Rectal smooth muscle tissue (tissue), 1 donor: ENCODE results near the gene MEF2D.

ENCODE experiments used
- H3K27ac ChIP-seq: one replicate; pipeline ENCODE4 v1.7.0; 2013; ENCODE audit warnings: low read depth, low read length, inconsistent platforms
- H3K27me3 ChIP-seq: one replicate; pipeline ENCODE4 v1.7.0; 2013; ENCODE audit warnings: low read length; ENCODE audit not compliant: control insufficient read depth, insufficient read depth
- H3K36me3 ChIP-seq: one replicate; pipeline ENCODE4 v1.7.0; 2013; ENCODE audit warnings: low read length; ENCODE audit not compliant: control insufficient read depth, insufficient read depth
- H3K4me1 ChIP-seq: one replicate; pipeline ENCODE4 v1.7.0; 2013; ENCODE audit warnings: low read length; ENCODE audit not compliant: control insufficient read depth, insufficient read depth
- H3K4me3 ChIP-seq: one replicate; pipeline ENCODE4 v1.7.0; 2013; ENCODE audit warnings: low read length
- H3K9ac ChIP-seq: one replicate; pipeline ENCODE4 v1.7.0; 2013; ENCODE audit warnings: low read length

The MEF2D gene

DNA sequence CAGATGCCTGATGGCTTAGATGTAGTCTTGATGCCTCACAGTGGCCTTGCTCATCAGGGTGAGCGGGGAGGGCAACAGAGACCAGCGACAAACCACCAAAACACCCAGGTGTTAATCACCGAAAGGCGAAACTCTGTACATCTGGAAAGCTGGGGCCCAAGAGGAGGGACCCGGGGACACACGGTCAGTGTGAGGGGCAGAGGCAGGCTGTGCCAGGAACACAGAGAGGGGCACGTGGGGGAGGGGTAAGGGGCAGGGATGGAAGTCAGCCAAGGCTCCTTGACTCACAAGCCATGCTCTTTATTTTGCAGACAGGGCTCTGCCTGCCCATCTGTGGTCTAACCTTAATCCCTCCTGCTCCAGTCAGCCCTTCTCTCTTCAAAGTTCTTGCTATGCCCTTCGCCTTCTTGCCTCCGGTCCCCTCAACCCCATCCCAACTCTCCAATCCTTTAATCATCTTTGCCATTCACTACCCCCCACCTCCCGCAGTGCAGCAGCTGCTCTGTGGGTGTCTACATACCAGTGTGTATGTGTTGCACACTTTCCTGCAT is 4.3 kb downstream of the MEF2D start:
- peak overlapping the region; percentile 49 for H3K4me3 ChIP-seq
- H3K4me1 ChIP-seq: peaks cover 67% of the 10 kb centered on the region
- H3K9ac ChIP-seq: peak overlapping the region; percentile 29
- H3K27me3 ChIP-seq: no peaks in the 10 kb centered on the region
- H3K27ac ChIP-seq: peak overlapping the region; percentile 100
- peaks cover 5% of the 10 kb centered on the region for H3K36me3 ChIP-seq

DNA sequence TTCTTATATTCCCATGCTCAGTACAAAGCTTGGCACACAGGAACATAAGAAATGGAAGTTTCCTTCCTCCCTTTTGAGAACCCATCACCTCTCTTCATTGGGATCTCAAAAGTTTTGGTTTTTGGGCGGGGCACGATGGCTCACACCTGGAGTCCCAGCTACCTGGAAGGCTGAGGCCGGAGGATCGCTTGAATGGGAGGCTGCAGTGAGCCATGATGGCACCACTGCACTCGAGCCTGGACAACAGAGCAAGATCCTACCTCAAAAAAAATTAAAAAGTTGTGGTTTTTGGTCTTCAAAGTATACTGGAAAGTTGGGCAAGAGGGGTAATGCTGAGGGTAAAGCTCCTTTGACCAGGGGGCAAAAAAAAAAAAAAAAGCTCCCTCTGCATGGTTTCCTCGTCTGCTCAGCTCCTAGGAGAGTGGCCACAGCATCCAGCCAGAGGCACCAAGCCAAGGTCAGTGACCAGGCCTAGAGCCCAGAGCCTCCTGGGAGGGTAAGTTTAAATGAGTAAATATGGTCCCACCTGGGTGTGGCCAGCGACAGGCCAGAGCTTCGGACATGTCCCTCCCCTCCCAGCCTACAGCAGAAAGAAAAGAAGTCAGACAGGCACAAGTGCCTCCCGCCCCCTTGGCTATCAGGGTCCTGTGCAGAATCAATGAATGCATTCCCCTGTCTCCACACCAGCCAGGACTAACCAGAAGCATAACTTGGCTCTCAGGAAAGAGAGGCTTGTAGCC is 5.0 kb downstream of the MEF2D start:
- peak overlapping the region; percentile 49 for H3K4me3 ChIP-seq
- H3K27ac ChIP-seq: peak overlapping the region; percentile 100
- peaks cover 73% of the 10 kb centered on the region for H3K4me1 ChIP-seq
- peak overlapping the region; percentile 4 for H3K9ac ChIP-seq
- peaks cover 5% of the 10 kb centered on the region for H3K36me3 ChIP-seq
- H3K27me3 ChIP-seq: no peaks in the 10 kb centered on the region

DNA sequence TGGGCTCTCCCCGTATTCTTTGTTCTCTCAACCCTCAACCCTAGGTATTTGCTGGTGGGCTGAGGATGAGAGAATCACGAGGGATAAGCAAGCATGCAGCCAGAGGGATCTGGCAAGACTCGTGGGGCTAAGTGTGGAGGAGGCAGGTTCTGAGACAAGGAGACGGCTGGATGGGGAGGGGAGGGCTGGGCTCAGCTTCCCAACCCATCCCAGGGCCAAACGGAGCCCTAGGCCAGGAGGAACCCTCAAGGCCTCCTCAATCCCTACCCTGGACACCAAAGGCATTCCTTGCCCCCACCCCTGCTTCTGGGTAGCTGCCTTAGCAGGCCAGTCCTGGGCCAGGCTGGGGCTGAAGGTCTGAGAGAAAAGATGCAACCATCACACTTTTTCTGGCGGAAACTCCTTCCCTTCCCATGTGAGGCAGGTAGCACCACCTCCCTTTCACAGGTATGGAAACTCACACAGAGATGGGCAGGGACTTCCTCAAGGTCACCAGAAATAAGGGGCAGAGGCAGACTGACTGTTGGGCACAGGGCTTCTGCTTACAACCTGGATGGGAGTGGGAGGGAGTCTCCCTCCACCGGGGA is 6.2 kb downstream of the MEF2D start:
- H3K9ac ChIP-seq: no peak overlapping the region
- H3K27me3 ChIP-seq: no peaks in the 10 kb centered on the region
- H3K27ac ChIP-seq: peak overlapping the region; percentile 64
- peaks cover 5% of the 10 kb centered on the region for H3K36me3 ChIP-seq
- peaks cover 84% of the 10 kb centered on the region for H3K4me1 ChIP-seq
- peak overlapping the region; percentile 9 for H3K4me3 ChIP-seq

DNA sequence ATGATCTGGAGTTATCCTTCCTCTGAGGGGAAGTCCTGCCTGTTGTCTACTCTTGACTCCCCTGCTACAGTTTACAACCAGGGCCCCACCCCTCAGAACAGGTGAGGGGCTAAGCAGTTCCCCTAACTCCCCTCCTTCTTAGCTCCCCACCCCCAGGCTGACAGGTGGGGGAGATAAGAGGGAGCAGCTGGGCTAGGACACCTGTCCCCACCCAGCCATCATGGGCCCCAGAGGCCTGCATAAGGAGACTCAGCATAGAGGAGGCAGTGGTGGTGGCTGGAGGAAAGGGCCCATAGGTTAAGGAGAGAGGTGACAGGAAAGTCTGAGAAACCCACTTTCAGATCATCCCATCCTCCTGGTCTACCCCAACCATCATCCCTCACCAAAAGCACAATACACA is 6.8 kb downstream of the MEF2D start:
- Histone ChIP-seq H3K27me3 (no peaks in the 10 kb centered on the region), H3K9ac (no peak overlapping the region), H3K36me3 (peaks cover 5% of the 10 kb centered on the region), H3K4me3 (peak overlapping the region; percentile 47), H3K27ac (peak overlapping the region; percentile 64), H3K4me1 (peaks cover 91% of the 10 kb centered on the region)

DNA sequence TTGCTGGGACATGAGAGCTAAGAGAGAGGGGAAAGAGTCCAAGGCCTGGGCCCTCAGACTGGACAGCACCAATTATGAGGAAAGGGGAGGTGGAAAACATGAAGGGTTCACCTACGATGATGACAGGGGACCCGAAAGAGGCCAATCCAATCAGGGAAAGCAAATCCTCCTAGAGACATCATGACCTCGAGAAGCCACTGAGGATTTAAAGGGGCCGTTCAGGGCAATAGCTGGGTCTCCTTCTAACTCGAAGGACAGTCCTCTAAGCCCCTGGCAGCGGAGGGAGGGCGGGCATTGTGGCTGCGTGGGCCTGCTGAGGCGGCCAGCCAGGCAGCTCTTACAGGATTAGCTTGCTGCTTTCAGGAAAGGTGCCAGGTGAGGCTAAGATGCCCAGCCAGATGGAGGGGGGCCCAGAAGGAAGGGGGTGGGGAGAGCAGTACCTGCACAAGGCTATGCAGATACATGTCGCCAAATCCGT is 7.4 kb downstream of the MEF2D start:
- H3K27ac ChIP-seq: peak overlapping the region; percentile 64
- H3K27me3 ChIP-seq: no peaks in the 10 kb centered on the region
- H3K4me1 ChIP-seq: peaks cover 92% of the 10 kb centered on the region
- H3K36me3 ChIP-seq: peaks cover 5% of the 10 kb centered on the region
- peak overlapping the region; percentile 17 for H3K9ac ChIP-seq
- peak overlapping the region; percentile 47 for H3K4me3 ChIP-seq

DNA sequence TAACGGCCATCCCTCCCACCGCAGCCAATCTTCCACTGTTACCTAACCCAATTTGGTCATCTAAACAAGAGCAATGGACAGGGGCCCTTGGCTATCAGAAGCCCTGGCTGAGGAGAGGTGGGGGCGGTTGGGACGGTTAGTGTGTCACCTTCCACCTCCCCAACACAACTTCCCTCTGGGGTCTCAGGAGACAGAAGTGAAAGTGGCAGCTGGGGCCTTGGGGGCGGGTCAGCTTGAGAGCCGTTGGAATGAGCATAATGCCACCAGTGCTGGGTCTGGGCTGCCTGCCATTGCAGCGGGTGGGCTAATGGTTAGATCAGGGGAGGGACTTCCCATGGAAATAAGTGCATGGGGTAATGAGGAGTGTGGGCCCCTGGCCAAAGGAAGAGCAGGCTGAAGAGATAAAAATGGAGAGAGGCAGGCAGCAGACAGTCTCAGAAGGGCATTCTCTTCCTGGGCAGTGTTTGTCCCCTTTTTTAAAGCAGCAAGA is 7.9 kb downstream of the MEF2D start:
- H3K9ac ChIP-seq: peak overlapping the region; percentile 17
- peaks cover 88% of the 10 kb centered on the region for H3K4me1 ChIP-seq
- peaks cover 5% of the 10 kb centered on the region for H3K36me3 ChIP-seq
- peak overlapping the region; percentile 47 for H3K4me3 ChIP-seq
- peak overlapping the region; percentile 64 for H3K27ac ChIP-seq
- H3K27me3 ChIP-seq: no peaks in the 10 kb centered on the region

DNA sequence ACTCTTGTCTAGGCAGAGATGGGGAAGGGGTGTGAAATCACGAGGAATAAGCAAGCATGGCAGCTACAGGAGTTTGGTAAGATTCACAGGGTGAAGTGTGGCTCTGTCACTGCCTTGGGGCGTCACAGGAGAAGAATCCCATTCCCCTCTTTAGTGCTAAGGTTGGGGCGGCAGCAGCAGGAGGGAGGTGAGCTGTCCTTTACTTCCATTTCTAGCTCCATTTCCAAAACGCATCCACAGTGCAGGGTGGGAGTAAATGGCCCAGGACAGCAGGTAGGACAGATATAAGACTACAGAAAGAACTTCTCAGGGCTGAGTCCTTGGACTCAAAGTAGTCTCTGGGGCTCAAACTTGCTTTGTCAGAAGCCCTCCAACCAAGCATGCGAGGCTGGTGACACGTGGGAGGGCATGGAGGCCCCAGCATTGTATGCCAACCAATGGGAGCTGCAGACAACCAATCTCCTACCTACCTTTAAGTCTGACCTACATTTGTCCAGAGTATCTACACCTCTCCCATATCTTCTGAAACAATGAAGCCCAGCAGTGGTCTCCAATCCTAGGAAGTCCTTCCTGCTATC is 8.5 kb downstream of the MEF2D start:
- no peak overlapping the region for H3K4me3 ChIP-seq
- peak overlapping the region; percentile 64 for H3K27ac ChIP-seq
- H3K36me3 ChIP-seq: peaks cover 5% of the 10 kb centered on the region
- no peaks in the 10 kb centered on the region for H3K27me3 ChIP-seq
- peaks cover 83% of the 10 kb centered on the region for H3K4me1 ChIP-seq
- H3K9ac ChIP-seq: no peak overlapping the region

DNA sequence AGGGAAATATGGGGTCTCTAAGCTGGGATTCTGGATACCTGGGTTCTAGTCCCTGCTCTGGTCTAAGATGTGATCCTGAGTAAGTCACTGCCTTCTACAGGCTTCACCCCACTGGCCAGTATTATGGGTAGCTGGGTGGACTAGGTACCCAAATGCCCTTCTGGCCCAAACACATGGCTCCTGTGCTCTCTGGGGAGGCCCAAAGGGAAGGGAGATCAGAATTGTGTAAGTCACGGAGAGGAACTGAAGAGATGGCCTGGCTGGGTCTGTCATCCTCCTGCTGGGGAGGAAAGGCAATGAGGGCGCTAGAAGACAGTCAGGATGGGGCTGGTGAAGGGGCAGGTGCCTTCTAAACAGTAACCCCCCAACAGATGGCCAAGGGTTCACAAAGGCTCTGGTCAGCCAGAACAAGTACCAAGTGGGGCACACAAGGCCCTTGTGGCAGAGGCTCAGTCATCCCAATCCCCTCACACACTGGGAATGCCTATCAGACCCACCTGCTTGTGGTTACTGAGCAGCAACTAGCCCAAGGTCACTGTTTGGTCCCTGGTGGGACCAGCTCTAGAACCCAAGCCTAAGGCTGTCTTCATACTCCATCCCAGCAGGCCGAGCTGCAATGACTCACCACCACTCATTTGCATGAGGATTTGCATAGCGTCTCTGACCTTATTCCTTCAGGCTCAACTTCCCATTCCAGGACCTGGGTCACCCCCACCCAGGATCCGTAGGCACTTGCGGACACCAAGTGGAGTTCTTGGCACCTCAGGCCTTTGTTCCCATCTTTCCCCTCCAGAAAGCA is 9.2 kb downstream of the MEF2D start:
- peak overlapping the region; percentile 74 for H3K27ac ChIP-seq
- H3K4me3 ChIP-seq: peak overlapping the region; percentile 52
- no peak overlapping the region for H3K9ac ChIP-seq
- peaks cover 5% of the 10 kb centered on the region for H3K36me3 ChIP-seq
- H3K4me1 ChIP-seq: peaks cover 75% of the 10 kb centered on the region
- no peaks in the 10 kb centered on the region for H3K27me3 ChIP-seq

DNA sequence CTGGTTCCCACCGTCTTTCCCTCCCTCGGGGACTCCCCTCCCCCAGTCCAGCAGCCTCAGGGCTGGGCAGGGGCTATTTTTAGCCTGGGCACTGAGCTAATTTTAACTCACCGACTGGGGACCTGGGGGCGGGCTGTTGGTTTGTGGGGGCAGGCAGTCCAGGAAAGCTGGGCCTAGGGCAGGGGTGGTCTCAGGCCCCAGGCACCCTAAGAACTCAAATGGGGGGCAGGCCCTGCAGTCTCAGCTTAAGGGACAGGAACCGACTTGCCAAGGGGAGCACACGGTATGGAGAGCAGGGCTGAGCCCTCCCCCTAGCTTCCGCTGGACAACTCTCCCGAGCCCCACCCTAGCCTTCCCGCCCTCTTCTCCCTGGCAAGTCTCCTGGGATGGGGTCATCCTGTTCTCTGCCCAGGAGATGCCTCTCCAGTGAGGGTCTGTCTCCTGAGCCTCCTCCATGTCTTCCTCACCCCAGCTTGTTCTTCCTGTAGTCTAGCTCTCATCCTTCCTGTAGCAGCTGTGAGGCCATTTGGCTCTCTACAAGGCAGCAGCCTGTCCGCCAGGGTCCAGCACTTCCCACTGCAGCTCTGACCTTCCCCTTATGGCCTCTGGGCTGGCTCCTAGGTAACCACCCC is 10.1 kb downstream of the MEF2D start:
- Histone ChIP-seq H3K27me3 (no peaks in the 10 kb centered on the region), H3K36me3 (peaks cover 5% of the 10 kb centered on the region), H3K4me1 (peaks cover 68% of the 10 kb centered on the region), H3K9ac (no peak overlapping the region), H3K27ac (peak overlapping the region; percentile 74), H3K4me3 (peak overlapping the region; percentile 52)

DNA sequence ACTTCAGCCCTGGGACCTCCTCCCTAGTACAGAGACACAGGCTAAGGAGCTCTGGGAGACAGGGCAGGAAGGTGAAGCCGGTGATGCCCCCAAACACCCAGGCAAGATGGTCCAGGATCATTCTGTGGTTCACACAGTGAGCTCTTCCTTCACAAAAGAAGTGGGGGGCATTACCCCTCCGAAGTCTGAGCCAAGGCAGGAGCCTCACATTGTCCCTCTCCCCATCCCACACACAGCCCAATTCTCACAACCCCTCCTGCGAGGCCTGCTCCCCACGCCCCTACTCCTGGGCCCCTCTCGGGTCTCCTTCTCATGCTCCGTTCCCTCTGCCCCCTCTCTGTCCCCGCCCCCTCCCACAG is 10.7 kb downstream of the MEF2D start:
- H3K9ac ChIP-seq: no peak overlapping the region
- H3K27me3 ChIP-seq: no peaks in the 10 kb centered on the region
- peak overlapping the region; percentile 74 for H3K27ac ChIP-seq
- peak overlapping the region; percentile 52 for H3K4me3 ChIP-seq
- H3K4me1 ChIP-seq: peaks cover 64% of the 10 kb centered on the region
- peaks cover 5% of the 10 kb centered on the region for H3K36me3 ChIP-seq

DNA sequence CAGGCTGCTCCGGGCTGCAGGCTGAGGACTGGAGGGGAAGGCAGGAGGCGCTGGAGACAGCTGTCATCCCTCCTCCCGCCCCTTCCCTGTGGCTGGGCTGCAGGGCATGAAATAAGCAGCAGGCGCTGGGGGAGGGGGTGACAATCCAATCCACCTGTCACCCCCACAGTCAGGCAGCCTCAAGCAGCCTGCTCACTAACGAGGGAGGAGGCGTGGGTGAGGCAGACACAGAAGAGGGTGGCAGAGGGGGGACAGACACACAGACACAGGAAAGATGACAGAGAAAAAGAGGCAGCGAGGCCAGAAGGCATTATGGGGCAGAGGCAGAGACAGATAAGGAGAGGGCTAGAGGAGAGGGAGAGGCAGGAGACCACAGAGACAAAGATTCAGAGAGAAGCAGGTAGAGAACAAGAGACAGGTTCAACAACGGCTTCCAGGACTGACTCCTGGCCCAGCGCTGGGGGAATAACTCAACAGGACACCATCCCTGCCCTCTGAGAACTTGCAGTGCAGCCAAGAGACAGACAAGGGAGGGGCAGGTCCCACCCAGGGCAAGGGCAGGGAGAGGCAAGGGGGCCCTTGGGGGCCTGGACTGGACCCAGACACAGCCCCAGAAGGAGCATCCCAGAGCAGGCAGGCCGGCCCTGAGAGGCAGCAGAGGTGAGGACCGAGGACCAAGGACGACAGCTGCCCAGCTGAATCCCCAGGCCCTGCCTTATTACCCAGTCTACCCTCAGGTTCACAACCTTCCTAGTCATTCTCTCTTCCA is 11.2 kb downstream of the MEF2D start:
- H3K4me1 ChIP-seq: peaks cover 60% of the 10 kb centered on the region

More for the DNA sequence above, 11.2 kb downstream of the MEF2D start:
- H3K4me3 ChIP-seq: peak overlapping the region; percentile 52
- H3K36me3 ChIP-seq: no peaks in the 10 kb centered on the region
- peak overlapping the region; percentile 74 for H3K27ac ChIP-seq
- H3K9ac ChIP-seq: no peak overlapping the region
- H3K27me3 ChIP-seq: no peaks in the 10 kb centered on the region
